ENCODE results near the gene ERBB4.

Gene ERBB4

DNA sequence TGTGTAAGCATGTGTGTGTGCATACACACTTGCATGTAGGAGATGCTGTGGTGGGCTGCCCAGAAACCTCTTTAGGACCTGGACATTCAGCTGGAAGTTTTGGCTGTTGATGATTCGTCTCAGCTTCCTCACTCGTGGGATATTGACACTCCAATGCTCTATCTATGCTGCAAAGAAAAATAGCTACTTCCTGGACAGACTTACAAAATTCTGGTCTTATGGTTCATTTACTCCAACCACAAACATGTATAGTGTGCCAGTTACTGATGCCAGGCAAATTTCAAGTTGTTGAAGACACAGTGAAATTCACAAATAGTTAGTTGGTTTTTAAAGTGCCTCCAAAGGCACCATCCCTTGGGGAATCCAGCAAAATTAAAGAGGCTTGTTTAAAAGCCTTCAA is 1099.6 kb downstream of the ERBB4 start:
- no peak overlapping the region for H3K9ac ChIP-seq (ENCODE audit: low read length)
- no peak overlapping the region for H3K27ac ChIP-seq (ENCODE audit: low read length)
- no peaks in the 10 kb centered on the region for H3K36me3 ChIP-seq (ENCODE audit: control insufficient read depth, low read depth, low read length)
- no peaks in the 10 kb centered on the region for H3K4me1 ChIP-seq (ENCODE audit: control insufficient read depth, low read depth, low read length)
- no peaks in the 10 kb centered on the region for H3K27me3 ChIP-seq (ENCODE audit: control insufficient read depth, insufficient read depth, low read length)
- no peaks in the 10 kb centered on the region for H3K9me3 ChIP-seq (ENCODE audit: control insufficient read depth, low read depth, low read length)
- no peak overlapping the region for H3K4me3 ChIP-seq (ENCODE audit: low read length)

DNA sequence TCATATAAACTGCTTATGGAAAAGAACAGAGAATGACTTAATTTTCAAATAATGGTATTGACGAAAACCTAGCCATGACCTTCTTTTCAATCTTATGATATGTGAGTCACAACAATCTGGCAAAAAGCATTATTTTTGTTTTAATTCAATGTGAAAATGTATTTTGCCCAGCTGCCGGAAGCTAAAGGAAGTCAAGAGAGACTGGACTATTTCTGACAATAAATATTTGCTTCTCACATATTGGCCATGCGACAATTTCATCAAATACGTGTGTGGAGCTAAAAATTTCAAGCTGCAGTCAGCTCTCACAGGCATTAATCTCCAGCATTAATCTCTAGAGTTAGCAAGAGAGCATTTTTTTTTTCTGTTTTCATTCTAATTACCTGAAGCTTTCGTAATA is 1101.2 kb downstream of the ERBB4 start:
- H3K9ac ChIP-seq (ENCODE audit: low read length): no peak overlapping the region
- no peak overlapping the region for H3K4me3 ChIP-seq (ENCODE audit: low read length)
- H3K9me3 ChIP-seq (ENCODE audit: control insufficient read depth, low read depth, low read length): no peaks in the 10 kb centered on the region
- H3K4me1 ChIP-seq (ENCODE audit: control insufficient read depth, low read depth, low read length): no peaks in the 10 kb centered on the region
- H3K27me3 ChIP-seq (ENCODE audit: control insufficient read depth, insufficient read depth, low read length): no peaks in the 10 kb centered on the region
- H3K36me3 ChIP-seq (ENCODE audit: control insufficient read depth, low read depth, low read length): no peaks in the 10 kb centered on the region
- no peak overlapping the region for H3K27ac ChIP-seq (ENCODE audit: low read length)

DNA sequence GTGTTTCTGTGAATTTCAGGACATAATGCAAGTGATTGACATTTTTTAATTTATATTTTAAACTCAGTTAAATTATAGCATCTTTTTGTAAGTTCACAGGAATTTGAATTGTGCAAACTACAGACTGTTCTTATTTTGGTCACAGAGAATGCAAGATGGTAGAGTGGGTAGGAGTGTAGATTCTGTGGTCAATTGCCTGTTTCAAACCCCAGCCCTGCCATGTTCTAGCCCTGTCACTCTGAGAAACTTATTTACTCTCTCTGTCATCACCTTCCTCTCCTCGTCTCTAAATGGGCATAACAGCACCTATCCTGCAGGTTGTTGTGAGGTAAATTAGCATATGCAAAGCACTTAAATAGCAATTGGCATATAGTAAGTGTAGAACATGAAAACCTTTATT is 1102.4 kb downstream of the ERBB4 start:
- H3K9ac ChIP-seq (ENCODE audit: low read length): no peak overlapping the region
- H3K4me3 ChIP-seq (ENCODE audit: low read length): no peak overlapping the region
- no peaks in the 10 kb centered on the region for H3K27me3 ChIP-seq (ENCODE audit: control insufficient read depth, insufficient read depth, low read length)
- H3K36me3 ChIP-seq (ENCODE audit: control insufficient read depth, low read depth, low read length): no peaks in the 10 kb centered on the region
- H3K9me3 ChIP-seq (ENCODE audit: control insufficient read depth, low read depth, low read length): no peaks in the 10 kb centered on the region
- H3K4me1 ChIP-seq (ENCODE audit: control insufficient read depth, low read depth, low read length): no peaks in the 10 kb centered on the region
- no peak overlapping the region for H3K27ac ChIP-seq (ENCODE audit: low read length)

DNA sequence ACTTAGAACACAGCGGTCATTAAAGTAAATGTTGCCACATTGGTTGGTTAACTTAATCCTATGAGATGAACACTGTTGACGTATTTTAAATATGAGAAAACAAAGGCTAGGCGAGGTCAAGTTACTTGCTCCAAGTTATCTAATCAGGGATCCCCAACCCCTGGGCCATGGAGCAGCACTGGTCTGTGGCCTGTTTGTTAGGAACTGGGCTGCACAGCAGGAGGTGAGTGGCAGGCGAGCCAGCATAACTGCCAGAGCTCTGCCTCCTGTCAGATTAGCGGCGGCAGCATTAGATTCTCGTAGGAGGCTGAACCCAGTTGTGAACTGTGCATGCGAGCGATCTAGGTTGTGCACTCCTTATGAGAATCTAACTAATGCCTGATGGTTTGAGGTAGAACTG is 1103.3 kb downstream of the ERBB4 start:
- Histone ChIP-seq H3K27ac (ENCODE audit: low read length) (no peak overlapping the region), H3K4me3 (ENCODE audit: low read length) (no peak overlapping the region), H3K27me3 (ENCODE audit: control insufficient read depth, insufficient read depth, low read length) (no peaks in the 10 kb centered on the region), H3K36me3 (ENCODE audit: control insufficient read depth, low read depth, low read length) (no peaks in the 10 kb centered on the region), H3K9ac (ENCODE audit: low read length) (no peak overlapping the region), H3K9me3 (ENCODE audit: control insufficient read depth, low read depth, low read length) (no peaks in the 10 kb centered on the region), H3K4me1 (ENCODE audit: control insufficient read depth, low read depth, low read length) (no peaks in the 10 kb centered on the region)

DNA sequence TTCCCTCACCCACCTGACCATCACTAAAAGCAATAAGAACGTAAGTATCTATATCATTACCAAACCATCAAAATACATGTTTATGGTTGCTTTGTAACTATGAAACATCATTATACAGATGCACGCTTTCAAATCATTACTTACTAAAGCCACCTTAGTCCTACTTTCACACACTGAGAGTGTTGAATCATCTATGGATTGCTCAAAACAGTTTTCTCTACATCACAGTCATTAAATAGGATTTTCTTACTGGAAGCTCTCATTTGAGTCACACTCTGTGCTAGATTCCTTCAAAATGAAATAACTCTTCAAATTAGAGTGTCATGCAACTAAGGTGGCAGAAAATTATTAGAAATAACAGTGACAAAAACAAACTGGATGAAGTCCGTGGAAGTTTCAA is 1103.8 kb downstream of the ERBB4 start:
- Histone ChIP-seq H3K4me1 (ENCODE audit: control insufficient read depth, low read depth, low read length) (no peaks in the 10 kb centered on the region), H3K9me3 (ENCODE audit: control insufficient read depth, low read depth, low read length) (no peaks in the 10 kb centered on the region), H3K36me3 (ENCODE audit: control insufficient read depth, low read depth, low read length) (no peaks in the 10 kb centered on the region), H3K4me3 (ENCODE audit: low read length) (no peak overlapping the region), H3K27me3 (ENCODE audit: control insufficient read depth, insufficient read depth, low read length) (no peaks in the 10 kb centered on the region), H3K9ac (ENCODE audit: low read length) (no peak overlapping the region), H3K27ac (ENCODE audit: low read length) (no peak overlapping the region)

DNA sequence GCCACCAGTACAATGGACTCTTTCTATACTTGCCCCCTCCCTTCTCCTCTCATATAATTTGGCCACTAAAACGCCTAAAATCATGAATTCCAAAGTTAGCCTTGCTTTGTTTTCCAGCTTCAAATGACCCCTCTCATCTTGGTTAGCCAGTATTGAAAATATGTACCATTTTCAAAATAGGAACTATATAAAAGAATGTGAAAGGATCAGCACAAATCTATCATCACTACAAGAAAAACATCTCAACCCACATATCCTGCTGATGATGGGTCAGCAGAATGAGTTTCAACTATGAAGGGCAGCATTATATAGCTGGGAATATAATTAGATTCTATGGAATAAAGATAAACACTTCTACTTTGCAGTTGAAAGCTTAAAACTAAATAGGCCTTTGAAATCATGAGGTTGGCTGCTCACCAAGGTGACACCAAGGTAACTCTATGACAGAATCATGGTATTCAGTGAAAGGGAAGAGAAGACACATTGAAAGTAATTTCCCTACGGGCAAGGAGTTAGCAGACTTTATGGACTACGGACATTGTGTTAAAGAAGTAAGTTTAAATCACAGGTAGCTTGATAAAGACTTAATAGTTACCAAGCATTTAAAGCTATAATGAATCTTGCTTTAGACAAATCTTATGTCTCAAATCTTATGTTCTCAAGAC is 1109.2 kb downstream of the ERBB4 start:
- no peak overlapping the region for H3K27ac ChIP-seq (ENCODE audit: low read length)
- no peak overlapping the region for H3K9ac ChIP-seq (ENCODE audit: low read length)
- H3K36me3 ChIP-seq (ENCODE audit: control insufficient read depth, low read depth, low read length): no peaks in the 10 kb centered on the region
- no peaks in the 10 kb centered on the region for H3K27me3 ChIP-seq (ENCODE audit: control insufficient read depth, insufficient read depth, low read length)
- no peaks in the 10 kb centered on the region for H3K9me3 ChIP-seq (ENCODE audit: control insufficient read depth, low read depth, low read length)
- no peaks in the 10 kb centered on the region for H3K4me1 ChIP-seq (ENCODE audit: control insufficient read depth, low read depth, low read length)
- H3K4me3 ChIP-seq (ENCODE audit: low read length): no peak overlapping the region

DNA sequence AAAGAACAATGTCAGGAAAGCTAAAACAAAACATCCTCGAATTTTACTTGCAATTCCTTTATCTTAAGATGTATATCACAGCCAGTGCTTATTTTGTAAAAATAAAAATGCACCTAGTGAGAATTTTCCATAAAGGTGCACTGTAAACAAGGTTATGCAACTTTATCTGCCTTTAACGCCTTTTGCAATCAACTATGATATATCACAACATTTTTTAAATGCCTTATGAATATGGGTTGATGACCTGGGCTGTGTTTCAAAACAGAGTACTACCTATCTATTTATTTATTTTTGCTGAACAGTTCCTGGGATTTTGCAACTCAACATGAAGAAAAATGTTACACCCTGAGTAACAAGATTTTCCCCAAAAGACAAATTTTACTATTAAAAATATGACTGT is 1112.4 kb downstream of the ERBB4 start:
- Histone ChIP-seq H3K4me3 (ENCODE audit: low read length) (no peak overlapping the region), H3K36me3 (ENCODE audit: control insufficient read depth, low read depth, low read length) (no peaks in the 10 kb centered on the region), H3K27me3 (ENCODE audit: control insufficient read depth, insufficient read depth, low read length) (no peaks in the 10 kb centered on the region), H3K27ac (ENCODE audit: low read length) (no peak overlapping the region), H3K4me1 (ENCODE audit: control insufficient read depth, low read depth, low read length) (no peaks in the 10 kb centered on the region), H3K9me3 (ENCODE audit: control insufficient read depth, low read depth, low read length) (no peaks in the 10 kb centered on the region), H3K9ac (ENCODE audit: low read length) (no peak overlapping the region)

DNA sequence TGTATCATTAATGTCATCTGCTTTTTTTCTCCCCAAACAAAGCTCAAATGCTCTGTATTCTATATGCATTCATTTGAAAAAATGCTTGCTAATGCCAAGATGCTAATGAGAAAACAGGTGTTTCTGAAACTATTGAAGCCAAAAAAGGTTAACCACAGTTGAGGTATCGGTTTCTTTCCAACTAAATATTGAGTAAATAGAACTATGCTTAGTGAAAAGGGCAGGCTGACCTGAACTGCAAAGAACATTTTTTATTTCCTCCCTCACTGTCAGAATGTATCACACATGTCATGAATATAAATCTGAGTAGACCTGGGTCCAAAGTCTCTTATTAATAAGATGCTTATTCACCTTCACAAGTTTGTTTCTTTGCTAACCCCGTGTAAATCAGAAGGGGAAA is 1115.6 kb downstream of the ERBB4 start:
- Histone ChIP-seq H3K27ac (ENCODE audit: low read length) (no peak overlapping the region), H3K9ac (ENCODE audit: low read length) (no peak overlapping the region)

DNA sequence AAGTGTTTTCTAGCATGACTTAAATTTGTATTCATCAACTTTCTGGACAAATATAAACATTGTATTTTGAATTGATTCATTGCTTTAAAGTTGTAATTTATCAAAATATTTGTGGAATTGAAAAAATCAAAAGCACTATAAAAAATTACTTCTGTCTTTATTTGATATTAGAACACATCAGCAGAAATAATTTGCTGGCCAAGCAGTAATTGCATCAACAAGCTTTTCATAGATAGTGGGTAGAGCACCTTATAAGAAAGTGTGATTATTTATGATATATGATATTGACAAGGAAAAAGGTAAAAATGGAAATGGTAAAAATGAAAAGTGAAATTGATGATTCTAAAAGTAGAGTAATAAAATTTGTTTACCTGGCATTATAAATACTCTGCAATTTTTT is 1121.1 kb downstream of the ERBB4 start:
- Histone ChIP-seq H3K27me3 (ENCODE audit: control insufficient read depth, insufficient read depth, low read length) (no peaks in the 10 kb centered on the region), H3K9ac (ENCODE audit: low read length) (no peak overlapping the region), H3K4me3 (ENCODE audit: low read length) (no peak overlapping the region), H3K27ac (ENCODE audit: low read length) (no peak overlapping the region), H3K4me1 (ENCODE audit: control insufficient read depth, low read depth, low read length) (no peaks in the 10 kb centered on the region), H3K9me3 (ENCODE audit: control insufficient read depth, low read depth, low read length) (no peaks in the 10 kb centered on the region), H3K36me3 (ENCODE audit: control insufficient read depth, low read depth, low read length) (no peaks in the 10 kb centered on the region)

More for the DNA sequence above, 1115.6 kb downstream of the ERBB4 start:
- H3K36me3 ChIP-seq (ENCODE audit: control insufficient read depth, low read depth, low read length): no peaks in the 10 kb centered on the region
- H3K4me3 ChIP-seq (ENCODE audit: low read length): no peak overlapping the region
- no peaks in the 10 kb centered on the region for H3K4me1 ChIP-seq (ENCODE audit: control insufficient read depth, low read depth, low read length)
- H3K9me3 ChIP-seq (ENCODE audit: control insufficient read depth, low read depth, low read length): no peaks in the 10 kb centered on the region
- H3K27me3 ChIP-seq (ENCODE audit: control insufficient read depth, insufficient read depth, low read length): no peaks in the 10 kb centered on the region

DNA sequence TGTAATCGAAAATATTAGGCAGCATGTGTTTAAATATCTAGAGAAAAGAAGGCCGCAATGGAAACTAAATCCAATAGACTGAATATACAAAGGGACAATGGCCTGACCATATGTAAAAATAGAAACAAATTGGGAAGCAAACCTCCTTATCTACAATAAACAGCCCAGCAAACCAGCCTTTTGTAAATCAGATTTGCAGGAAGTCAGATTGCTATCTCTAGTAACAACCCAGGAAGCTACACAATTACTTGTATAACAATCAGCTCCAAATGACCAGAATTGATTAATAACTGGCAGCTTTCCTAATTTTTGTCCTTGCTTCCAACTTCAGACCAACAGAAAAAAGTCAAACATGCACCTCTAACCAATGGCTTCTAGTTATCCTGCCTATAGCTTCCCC is 1122.2 kb downstream of the ERBB4 start:
- Histone ChIP-seq H3K36me3 (ENCODE audit: control insufficient read depth, low read depth, low read length) (no peaks in the 10 kb centered on the region), H3K9ac (ENCODE audit: low read length) (no peak overlapping the region), H3K9me3 (ENCODE audit: control insufficient read depth, low read depth, low read length) (no peaks in the 10 kb centered on the region), H3K27ac (ENCODE audit: low read length) (no peak overlapping the region), H3K4me3 (ENCODE audit: low read length) (no peak overlapping the region), H3K4me1 (ENCODE audit: control insufficient read depth, low read depth, low read length) (no peaks in the 10 kb centered on the region), H3K27me3 (ENCODE audit: control insufficient read depth, insufficient read depth, low read length) (no peaks in the 10 kb centered on the region)

DNA sequence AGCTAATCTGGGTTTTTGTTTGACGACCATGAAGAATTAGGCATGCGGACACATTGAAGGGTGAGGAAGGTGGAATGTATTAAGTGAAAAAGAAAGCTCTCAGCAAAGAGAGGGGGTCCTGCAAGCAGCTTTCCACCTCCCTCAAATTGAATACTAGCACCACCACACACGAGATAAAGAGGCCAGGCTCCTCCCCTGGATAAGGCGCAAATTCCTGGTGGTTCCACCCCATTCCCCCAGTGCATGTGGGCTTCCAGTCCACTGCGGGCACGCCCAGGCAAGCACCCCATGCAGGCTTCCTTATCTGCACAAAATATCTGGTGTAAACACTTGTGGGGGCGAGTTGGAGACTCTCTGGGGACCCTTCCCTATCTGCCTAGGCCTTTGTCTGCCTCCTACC is 1124.9 kb downstream of the ERBB4 start:
- Histone ChIP-seq H3K27ac (ENCODE audit: low read length) (no peak overlapping the region), H3K4me1 (ENCODE audit: control insufficient read depth, low read depth, low read length) (no peaks in the 10 kb centered on the region), H3K9ac (ENCODE audit: low read length) (no peak overlapping the region), H3K9me3 (ENCODE audit: control insufficient read depth, low read depth, low read length) (no peaks in the 10 kb centered on the region), H3K27me3 (ENCODE audit: control insufficient read depth, insufficient read depth, low read length) (no peaks in the 10 kb centered on the region), H3K36me3 (ENCODE audit: control insufficient read depth, low read depth, low read length) (no peaks in the 10 kb centered on the region), H3K4me3 (ENCODE audit: low read length) (no peak overlapping the region)

DNA sequence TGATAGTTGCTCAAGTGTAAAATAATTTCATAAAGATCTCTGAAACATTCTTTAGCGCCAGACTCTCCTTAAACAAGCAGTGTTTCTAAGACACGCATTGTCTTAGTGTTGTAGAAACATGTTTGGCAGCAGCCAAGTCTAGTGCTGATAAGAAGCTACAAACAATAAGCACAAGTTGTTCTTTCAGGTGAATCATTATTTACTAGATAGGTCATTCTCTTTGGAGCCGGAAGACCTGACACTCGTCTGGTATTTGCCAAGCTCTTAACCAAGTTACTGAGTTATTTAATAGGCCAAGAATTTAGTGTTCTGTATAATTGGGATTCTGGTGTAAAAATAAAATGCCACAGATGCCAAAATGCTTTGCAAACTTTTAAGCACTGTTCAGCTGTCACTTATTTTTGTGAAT is 1130.1 kb downstream of the ERBB4 start:
- no peaks in the 10 kb centered on the region for H3K36me3 ChIP-seq (ENCODE audit: control insufficient read depth, low read depth, low read length)
- no peak overlapping the region for H3K27ac ChIP-seq (ENCODE audit: low read length)
- no peaks in the 10 kb centered on the region for H3K9me3 ChIP-seq (ENCODE audit: control insufficient read depth, low read depth, low read length)
- no peak overlapping the region for H3K4me3 ChIP-seq (ENCODE audit: low read length)
- no peak overlapping the region for H3K9ac ChIP-seq (ENCODE audit: low read length)
- H3K27me3 ChIP-seq (ENCODE audit: control insufficient read depth, insufficient read depth, low read length): no peaks in the 10 kb centered on the region
- no peaks in the 10 kb centered on the region for H3K4me1 ChIP-seq (ENCODE audit: control insufficient read depth, low read depth, low read length)
